IMR-90 (cell line): ENCODE data around the gene CDR2L.

Source experiments
- MAFK ChIP-seq: IDR thresholded peaks from 2 replicates; pipeline ENCODE4 v1.6.1; 2012; ENCODE audit warnings: low read depth, low read length, improper control_type of control experiment
- NFE2L2 ChIP-seq: fragments of 150-350 bp; IDR thresholded peaks from 2 replicates; pipeline ENCODE4 v1.6.1; 2016; ENCODE audit warnings: low read depth, mild to moderate bottlenecking, low read length
- POLR2A ChIP-seq: IDR thresholded peaks from 2 replicates; pipeline ENCODE4 v1.6.1; 2012; ENCODE audit warnings: mild to moderate bottlenecking, low read depth, low read length
- RAD21 ChIP-seq: IDR thresholded peaks from 2 replicates; pipeline ENCODE4 v1.6.1; 2012; ENCODE audit warnings: low read length, improper control_type of control experiment
- SMC3 ChIP-seq: fragments of 150-350 bp; IDR thresholded peaks from 2 replicates; pipeline ENCODE4 v1.6.1; 2016; ENCODE audit warnings: low read depth, mild to moderate bottlenecking, antibody characterized with exemption, low read length, moderate library complexity
- TF ChIP-seq, protein P1 (sequence below): conservative IDR thresholded peaks from 2 replicates; pipeline ENCODE4 v1.5.1; 2012; ENCODE audit warnings: mild to moderate bottlenecking, low read depth, low read length, improper control_type of control experiment
- TF ChIP-seq, protein P2 (sequence below): fragments of 150-350 bp; IDR thresholded peaks from 2 replicates; pipeline ENCODE4 v1.6.1; 2017; ENCODE audit warnings: mild to moderate bottlenecking, antibody characterized with exemption, low read length, low read depth

DNA sequence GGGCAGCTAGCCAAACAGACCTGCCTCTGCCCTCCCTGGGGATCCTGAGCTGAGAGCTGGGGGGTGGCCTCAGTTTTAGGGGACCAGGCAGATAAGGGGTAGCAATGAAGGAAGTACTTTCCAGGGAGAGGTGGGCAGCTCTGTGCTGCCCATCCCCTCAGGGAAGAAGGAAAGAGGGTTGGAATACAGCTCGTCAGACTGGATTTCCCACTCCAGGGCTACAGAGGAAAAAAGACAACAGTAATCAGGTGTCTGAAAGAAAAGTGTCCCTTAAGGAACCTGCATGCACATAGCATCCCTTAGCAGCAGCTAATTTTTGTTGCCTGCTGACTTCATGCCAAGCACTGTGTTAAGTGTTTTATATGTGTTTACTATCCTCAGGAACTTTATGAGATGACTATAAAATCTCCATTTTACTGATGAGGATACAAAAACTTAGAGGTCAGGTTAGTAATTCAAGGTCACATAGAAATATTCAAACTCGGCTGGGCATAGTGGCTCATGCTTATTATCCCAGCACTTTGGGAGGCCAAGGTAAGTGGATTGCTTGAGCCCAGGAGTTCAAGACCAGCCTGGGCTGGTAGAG, 21.8 kb downstream of the CDR2L start:
- TF ChIP-seq, protein P1, sequence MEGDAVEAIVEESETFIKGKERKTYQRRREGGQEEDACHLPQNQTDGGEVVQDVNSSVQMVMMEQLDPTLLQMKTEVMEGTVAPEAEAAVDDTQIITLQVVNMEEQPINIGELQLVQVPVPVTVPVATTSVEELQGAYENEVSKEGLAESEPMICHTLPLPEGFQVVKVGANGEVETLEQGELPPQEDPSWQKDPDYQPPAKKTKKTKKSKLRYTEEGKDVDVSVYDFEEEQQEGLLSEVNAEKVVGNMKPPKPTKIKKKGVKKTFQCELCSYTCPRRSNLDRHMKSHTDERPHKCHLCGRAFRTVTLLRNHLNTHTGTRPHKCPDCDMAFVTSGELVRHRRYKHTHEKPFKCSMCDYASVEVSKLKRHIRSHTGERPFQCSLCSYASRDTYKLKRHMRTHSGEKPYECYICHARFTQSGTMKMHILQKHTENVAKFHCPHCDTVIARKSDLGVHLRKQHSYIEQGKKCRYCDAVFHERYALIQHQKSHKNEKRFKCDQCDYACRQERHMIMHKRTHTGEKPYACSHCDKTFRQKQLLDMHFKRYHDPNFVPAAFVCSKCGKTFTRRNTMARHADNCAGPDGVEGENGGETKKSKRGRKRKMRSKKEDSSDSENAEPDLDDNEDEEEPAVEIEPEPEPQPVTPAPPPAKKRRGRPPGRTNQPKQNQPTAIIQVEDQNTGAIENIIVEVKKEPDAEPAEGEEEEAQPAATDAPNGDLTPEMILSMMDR: no peak
- TF ChIP-seq POLR2A (no peak), RAD21 (no peak), MAFK (no peak), NFE2L2 (no peak), SMC3 (no peak)
- TF ChIP-seq, protein P2, sequence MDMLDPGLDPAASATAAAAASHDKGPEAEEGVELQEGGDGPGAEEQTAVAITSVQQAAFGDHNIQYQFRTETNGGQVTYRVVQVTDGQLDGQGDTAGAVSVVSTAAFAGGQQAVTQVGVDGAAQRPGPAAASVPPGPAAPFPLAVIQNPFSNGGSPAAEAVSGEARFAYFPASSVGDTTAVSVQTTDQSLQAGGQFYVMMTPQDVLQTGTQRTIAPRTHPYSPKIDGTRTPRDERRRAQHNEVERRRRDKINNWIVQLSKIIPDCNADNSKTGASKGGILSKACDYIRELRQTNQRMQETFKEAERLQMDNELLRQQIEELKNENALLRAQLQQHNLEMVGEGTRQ: no peak
